SK-N-SH treated with all-trans-retinoic acid at 6 μM for 48 hours (cell line): Measurements from ENCODE around the gene USP17L13.
"Not testable (repeated sequence)": the region's sequence is repeated elsewhere in the genome, so short reads cannot be mapped to it uniquely, and the experiment has no call there.

Experiments used
- ARNTL ChIP-seq: fragments of 450-650 bp; formaldehyde crosslinking; IDR thresholded peaks from 2 replicates; pipeline ENCODE4 v1.5.0; 2020; ENCODE audit warnings: low read depth, mild to moderate bottlenecking, moderate library complexity, borderline replicate concordance
- ESRRG ChIP-seq: fragments of 250-450 bp; sonication (Bioruptor Pico); IDR thresholded peaks from 2 replicates; pipeline ENCODE4 v1.6.1; 2021; ENCODE audit warnings: mild to moderate bottlenecking
- ISL1 ChIP-seq: fragments of 250-450 bp; sonication (Bioruptor Pico); IDR thresholded peaks from 2 replicates; pipeline ENCODE4 v2.1.2; 2022; ENCODE audit warnings: mild to moderate bottlenecking, moderate library complexity
- RARB ChIP-seq: fragments of 250-450 bp; sonication (Bioruptor Pico); IDR thresholded peaks from 2 replicates; pipeline ENCODE4 v1.8.0; 2021; ENCODE audit warnings: mild to moderate bottlenecking, moderate library complexity
- TCF4 ChIP-seq: fragments of 250-450 bp; sonication (Bioruptor Pico); IDR thresholded peaks from 2 replicates; pipeline ENCODE4 v1.8.0; 2021; ENCODE audit warnings: mild to moderate bottlenecking, moderate library complexity, borderline replicate concordance
- TOX ChIP-seq: fragments of 250-450 bp; sonication (Bioruptor Pico); IDR thresholded peaks from 2 replicates; pipeline ENCODE4 v1.8.0; 2021; ENCODE audit warnings: mild to moderate bottlenecking, moderate library complexity, borderline replicate concordance
- ZC3H10 ChIP-seq: fragments of 250-450 bp; sonication (Bioruptor Pico); IDR thresholded peaks from 2 replicates; pipeline ENCODE4 v1.5.1; 2021; ENCODE audit warnings: mild to moderate bottlenecking, moderate library complexity
- ZFP3 ChIP-seq: fragments of 250-450 bp; sonication (Bioruptor Pico); IDR thresholded peaks from 2 replicates; pipeline ENCODE4 v1.5.0; 2020; ENCODE audit warnings: mild to moderate bottlenecking, moderate library complexity
- ZNF70 ChIP-seq: fragments of 450-650 bp; formaldehyde crosslinking; IDR thresholded peaks from 2 replicates; pipeline ENCODE4 v1.5.0; 2020; ENCODE audit warnings: mild to moderate bottlenecking, moderate library complexity
- ZNF8 ChIP-seq: fragments of 450-650 bp; formaldehyde crosslinking; IDR thresholded peaks from 2 replicates; pipeline ENCODE4 v1.5.0; 2020; ENCODE audit warnings: mild to moderate bottlenecking, moderate library complexity
- TF ChIP-seq, protein P1 (sequence below): fragments of 250-450 bp; sonication (Bioruptor Pico); IDR thresholded peaks from 2 replicates; pipeline ENCODE4 v1.8.0; 2020; ENCODE audit warnings: mild to moderate bottlenecking, moderate library complexity, borderline replicate concordance
- TF ChIP-seq, protein P2 (sequence below): fragments of 250-450 bp; sonication (Bioruptor Pico); IDR thresholded peaks from 2 replicates; pipeline ENCODE4 v1.5.1; 2020; ENCODE audit warnings: low read depth, mild to moderate bottlenecking, moderate library complexity
- TF ChIP-seq, protein P3 (sequence below): fragments of 250-450 bp; sonication (Bioruptor Pico); IDR thresholded peaks from 2 replicates; pipeline ENCODE4 v1.8.0; 2021; ENCODE audit warnings: low read depth, mild to moderate bottlenecking, moderate library complexity, borderline replicate concordance

DNA sequence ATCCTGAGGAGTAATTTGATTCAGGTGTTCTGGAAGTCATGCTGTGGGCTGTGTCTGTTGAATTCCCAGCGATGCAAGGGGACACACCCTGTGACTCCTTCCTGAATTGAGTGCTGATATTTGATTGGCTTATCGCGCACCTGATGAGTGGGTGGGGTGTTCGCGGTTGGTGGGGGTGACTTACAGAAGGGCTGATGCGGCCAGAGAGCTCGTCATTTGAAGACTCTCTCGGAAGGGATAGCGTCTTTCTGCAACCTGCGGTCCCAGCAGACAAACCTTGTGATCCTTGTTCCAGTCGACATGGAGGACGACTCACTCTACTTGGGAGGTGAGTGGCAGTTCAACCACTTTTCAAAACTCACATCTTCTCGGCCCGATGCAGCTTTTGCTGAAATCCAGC, 18.9 kb downstream of the USP17L13 start, which contains the start of gene USP17L17:
- TF ChIP-seq, protein P1, sequence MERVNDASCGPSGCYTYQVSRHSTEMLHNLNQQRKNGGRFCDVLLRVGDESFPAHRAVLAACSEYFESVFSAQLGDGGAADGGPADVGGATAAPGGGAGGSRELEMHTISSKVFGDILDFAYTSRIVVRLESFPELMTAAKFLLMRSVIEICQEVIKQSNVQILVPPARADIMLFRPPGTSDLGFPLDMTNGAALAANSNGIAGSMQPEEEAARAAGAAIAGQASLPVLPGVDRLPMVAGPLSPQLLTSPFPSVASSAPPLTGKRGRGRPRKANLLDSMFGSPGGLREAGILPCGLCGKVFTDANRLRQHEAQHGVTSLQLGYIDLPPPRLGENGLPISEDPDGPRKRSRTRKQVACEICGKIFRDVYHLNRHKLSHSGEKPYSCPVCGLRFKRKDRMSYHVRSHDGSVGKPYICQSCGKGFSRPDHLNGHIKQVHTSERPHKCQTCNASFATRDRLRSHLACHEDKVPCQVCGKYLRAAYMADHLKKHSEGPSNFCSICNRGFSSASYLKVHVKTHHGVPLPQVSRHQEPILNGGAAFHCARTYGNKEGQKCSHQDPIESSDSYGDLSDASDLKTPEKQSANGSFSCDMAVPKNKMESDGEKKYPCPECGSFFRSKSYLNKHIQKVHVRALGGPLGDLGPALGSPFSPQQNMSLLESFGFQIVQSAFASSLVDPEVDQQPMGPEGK (CRISPR knock-in tag): not testable (repeated sequence)
- not testable (repeated sequence) for TF ChIP-seq ARNTL, ESRRG, RARB, TCF4, ISL1, ZNF8, ZFP3, ZNF70, TOX, ZC3H10 (CRISPR knock-in tag)
- TF ChIP-seq, protein P2, sequence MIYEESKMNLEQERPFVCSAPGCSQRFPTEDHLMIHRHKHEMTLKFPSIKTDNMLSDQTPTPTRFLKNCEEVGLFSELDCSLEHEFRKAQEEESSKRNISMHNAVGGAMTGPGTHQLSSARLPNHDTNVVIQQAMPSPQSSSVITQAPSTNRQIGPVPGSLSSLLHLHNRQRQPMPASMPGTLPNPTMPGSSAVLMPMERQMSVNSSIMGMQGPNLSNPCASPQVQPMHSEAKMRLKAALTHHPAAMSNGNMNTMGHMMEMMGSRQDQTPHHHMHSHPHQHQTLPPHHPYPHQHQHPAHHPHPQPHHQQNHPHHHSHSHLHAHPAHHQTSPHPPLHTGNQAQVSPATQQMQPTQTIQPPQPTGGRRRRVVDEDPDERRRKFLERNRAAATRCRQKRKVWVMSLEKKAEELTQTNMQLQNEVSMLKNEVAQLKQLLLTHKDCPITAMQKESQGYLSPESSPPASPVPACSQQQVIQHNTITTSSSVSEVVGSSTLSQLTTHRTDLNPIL (CRISPR knock-in tag): not testable (repeated sequence)
- TF ChIP-seq, protein P3, sequence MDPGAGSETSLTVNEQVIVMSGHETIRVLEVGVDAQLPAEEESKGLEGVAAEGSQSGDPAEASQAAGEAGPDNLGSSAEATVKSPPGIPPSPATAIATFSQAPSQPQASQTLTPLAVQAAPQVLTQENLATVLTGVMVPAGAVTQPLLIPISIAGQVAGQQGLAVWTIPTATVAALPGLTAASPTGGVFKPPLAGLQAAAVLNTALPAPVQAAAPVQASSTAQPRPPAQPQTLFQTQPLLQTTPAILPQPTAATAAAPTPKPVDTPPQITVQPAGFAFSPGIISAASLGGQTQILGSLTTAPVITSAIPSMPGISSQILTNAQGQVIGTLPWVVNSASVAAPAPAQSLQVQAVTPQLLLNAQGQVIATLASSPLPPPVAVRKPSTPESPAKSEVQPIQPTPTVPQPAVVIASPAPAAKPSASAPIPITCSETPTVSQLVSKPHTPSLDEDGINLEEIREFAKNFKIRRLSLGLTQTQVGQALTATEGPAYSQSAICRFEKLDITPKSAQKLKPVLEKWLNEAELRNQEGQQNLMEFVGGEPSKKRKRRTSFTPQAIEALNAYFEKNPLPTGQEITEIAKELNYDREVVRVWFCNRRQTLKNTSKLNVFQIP: not testable (repeated sequence)
